ENCODE data around the gene ATF7.

The ATF7 gene

GRCh38 chr12:53492830-53493609 is 133.2 kb downstream of the ATF7 start:
- ATAC-seq: peak; percentile 90
- TF ChIP-seq ZFP3 (CRISPR knock-in tag; IDR thresholded peaks at IDR 0.05) (no peak), CREB5 (CRISPR knock-in tag; IDR thresholded peaks at IDR 0.05; ENCODE audit: low read depth) (no peak), ZNF565 (CRISPR knock-in tag; conservative IDR thresholded peaks at IDR 0.05; ENCODE audit: low read depth) (no peak), ZNF8 (CRISPR knock-in tag; IDR thresholded peaks at IDR 0.05) (no peak), SNAI2 (CRISPR knock-in tag; IDR thresholded peaks at IDR 0.05) (no peak), OSR1 (CRISPR knock-in tag; IDR thresholded peaks at IDR 0.05) (no peak), ESRRG (CRISPR knock-in tag; IDR thresholded peaks at IDR 0.05) (no peak), TSHZ2 (CRISPR knock-in tag; IDR thresholded peaks at IDR 0.05) (no peak), GLIS3 (CRISPR knock-in tag; IDR thresholded peaks at IDR 0.05) (no peak), TOX (CRISPR knock-in tag; IDR thresholded peaks at IDR 0.05; ENCODE audit: borderline replicate concordance) (no peak), ISL1 (CRISPR knock-in tag; IDR thresholded peaks at IDR 0.05) (no peak), ARNTL (CRISPR knock-in tag; IDR thresholded peaks at IDR 0.05; ENCODE audit: borderline replicate concordance, low read depth) (no peak), ZC3H10 (CRISPR knock-in tag; IDR thresholded peaks at IDR 0.05) (no peak), RARB (CRISPR knock-in tag; IDR thresholded peaks at IDR 0.05) (no peak), TCF4 (CRISPR knock-in tag; IDR thresholded peaks at IDR 0.05; ENCODE audit: borderline replicate concordance) (no peak), CSRNP3 (CRISPR knock-in tag; IDR thresholded peaks at IDR 0.05) (no peak), ZNF70 (CRISPR knock-in tag; IDR thresholded peaks at IDR 0.05) (no peak), BACH2 (CRISPR knock-in tag; IDR thresholded peaks at IDR 0.05; ENCODE audit: borderline replicate concordance) (no peak), CSDC2 (CRISPR knock-in tag; IDR thresholded peaks at IDR 0.05) (no peak)
- TF ChIP-seq, protein P1, sequence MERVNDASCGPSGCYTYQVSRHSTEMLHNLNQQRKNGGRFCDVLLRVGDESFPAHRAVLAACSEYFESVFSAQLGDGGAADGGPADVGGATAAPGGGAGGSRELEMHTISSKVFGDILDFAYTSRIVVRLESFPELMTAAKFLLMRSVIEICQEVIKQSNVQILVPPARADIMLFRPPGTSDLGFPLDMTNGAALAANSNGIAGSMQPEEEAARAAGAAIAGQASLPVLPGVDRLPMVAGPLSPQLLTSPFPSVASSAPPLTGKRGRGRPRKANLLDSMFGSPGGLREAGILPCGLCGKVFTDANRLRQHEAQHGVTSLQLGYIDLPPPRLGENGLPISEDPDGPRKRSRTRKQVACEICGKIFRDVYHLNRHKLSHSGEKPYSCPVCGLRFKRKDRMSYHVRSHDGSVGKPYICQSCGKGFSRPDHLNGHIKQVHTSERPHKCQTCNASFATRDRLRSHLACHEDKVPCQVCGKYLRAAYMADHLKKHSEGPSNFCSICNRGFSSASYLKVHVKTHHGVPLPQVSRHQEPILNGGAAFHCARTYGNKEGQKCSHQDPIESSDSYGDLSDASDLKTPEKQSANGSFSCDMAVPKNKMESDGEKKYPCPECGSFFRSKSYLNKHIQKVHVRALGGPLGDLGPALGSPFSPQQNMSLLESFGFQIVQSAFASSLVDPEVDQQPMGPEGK (CRISPR knock-in tag; IDR thresholded peaks at IDR 0.05; ENCODE audit: borderline replicate concordance): no peak

DNA sequence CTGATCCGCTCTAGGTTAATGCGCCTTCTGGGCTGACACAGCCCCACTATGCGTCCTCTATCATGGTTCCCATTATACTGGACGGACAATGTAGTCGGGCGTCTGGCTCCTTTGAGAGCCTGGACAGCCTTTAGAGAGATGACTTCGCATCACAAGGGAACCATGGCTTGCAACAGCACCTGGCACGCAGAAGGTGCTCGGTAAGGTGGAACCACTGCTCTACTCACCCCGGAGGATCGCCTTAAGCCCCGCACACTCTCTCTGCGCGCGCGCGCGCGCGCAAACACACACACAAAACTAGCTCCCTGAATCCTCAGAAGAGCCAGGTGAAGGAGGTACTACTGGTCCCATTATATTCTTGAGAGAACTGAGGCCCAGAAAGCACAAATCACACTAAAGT is 134.0 kb downstream of the ATF7 start:
- ATAC-seq: no peak
- TF ChIP-seq PPARA (CRISPR knock-in tag; IDR thresholded peaks at IDR 0.05; ENCODE audit: borderline replicate concordance): no peak
- TF ChIP-seq TOX (CRISPR knock-in tag; IDR thresholded peaks at IDR 0.05; ENCODE audit: borderline replicate concordance): no peak
- no peak for TF ChIP-seq CSDC2 (CRISPR knock-in tag; IDR thresholded peaks at IDR 0.05)
- no peak for TF ChIP-seq ESRRG (CRISPR knock-in tag; IDR thresholded peaks at IDR 0.05)
- no peak for TF ChIP-seq ZNF565 (CRISPR knock-in tag; conservative IDR thresholded peaks at IDR 0.05; ENCODE audit: low read depth)
- no peak for TF ChIP-seq ZFP30 (CRISPR knock-in tag; IDR thresholded peaks at IDR 0.05)
- TF ChIP-seq CSRNP3 (CRISPR knock-in tag; IDR thresholded peaks at IDR 0.05): no peak
- no peak for TF ChIP-seq ZFP3 (CRISPR knock-in tag; IDR thresholded peaks at IDR 0.05)
- no peak for TF ChIP-seq TCF4 (CRISPR knock-in tag; IDR thresholded peaks at IDR 0.05; ENCODE audit: borderline replicate concordance)
- no peak for TF ChIP-seq ZNF70 (CRISPR knock-in tag; IDR thresholded peaks at IDR 0.05)
- no peak for TF ChIP-seq RARB (CRISPR knock-in tag; IDR thresholded peaks at IDR 0.05)
- no peak for TF ChIP-seq CREB5 (CRISPR knock-in tag; IDR thresholded peaks at IDR 0.05; ENCODE audit: low read depth)
- TF ChIP-seq ARNTL (CRISPR knock-in tag; IDR thresholded peaks at IDR 0.05; ENCODE audit: borderline replicate concordance, low read depth): no peak
- no peak for TF ChIP-seq GLIS3 (CRISPR knock-in tag; IDR thresholded peaks at IDR 0.05)
- no peak for TF ChIP-seq TSHZ2 (CRISPR knock-in tag; IDR thresholded peaks at IDR 0.05)
- TF ChIP-seq, protein P1 (CRISPR knock-in tag; IDR thresholded peaks at IDR 0.05; ENCODE audit: borderline replicate concordance): no peak
- TF ChIP-seq ISL1 (CRISPR knock-in tag; IDR thresholded peaks at IDR 0.05): no peak
- no peak for TF ChIP-seq BACH2 (CRISPR knock-in tag; IDR thresholded peaks at IDR 0.05; ENCODE audit: borderline replicate concordance)
